HepG2 (cell line): ENCODE data around the gene HLCS. TPM values are rescaled to one million over a fixed set of nuclear protein-coding genes. Genes with fewer than 3 reads are reported as not detected.

Source experiments
- ARID4A ChIP-seq: sonication (generic); formaldehyde crosslinking; IDR thresholded peaks from 2 replicates; pipeline ENCODE4 v1.5.0; 2020; ENCODE audit warnings: mild to moderate bottlenecking, missing genetic modification reagents, borderline replicate concordance
- KLF6 ChIP-seq: IDR thresholded peaks from 2 replicates; pipeline ENCODE4 v1.8.0; 2016; ENCODE audit warnings: missing biosample characterization, missing genetic modification reagents
- RBM39 ChIP-seq: fragments of 200-400 bp; formaldehyde crosslinking; IDR thresholded peaks from one replicate; pipeline ENCODE4 v1.6.1; 2018; ENCODE audit warnings: antibody characterized with exemption, mild to moderate bottlenecking, low read depth, low read length; ENCODE audit not compliant: poor library complexity, severe bottlenecking
- ZBTB38 ChIP-seq: sonication (generic); formaldehyde crosslinking; IDR thresholded peaks from 2 replicates; pipeline ENCODE4 v1.5.1; 2020; ENCODE audit warnings: mild to moderate bottlenecking, missing genetic modification reagents
- ZFX ChIP-seq: sonication (generic); formaldehyde crosslinking; IDR thresholded peaks from 2 replicates; pipeline ENCODE4 v1.4.0; 2020; ENCODE audit warnings: mild to moderate bottlenecking, low read depth, missing genetic modification reagents, moderate library complexity
- polyA plus RNA-seq, 8 experiments: library from polyadenylated mRNA; depleted of rRNA in 3 of 8; stranded (reverse) in 7 of 8; unstranded in 1 of 8; fragments of >200 nt; fragmentation: Illumina TruSeq in 4 of 8; extraction: Trizol in 4 of 8; gene quantifications; 2 replicates each; pipeline versions ENCODE4 v1.2.1 to v1.2.3, GENCODE V29; 2011 to 2016; ENCODE audit warnings: low read depth in 4 of 8, missing spikeins in 1 of 8, mixed read lengths in 1 of 8; ENCODE audit not compliant: insufficient read depth in 1 of 8
- total RNA-seq, 5 experiments: library from RNA; depleted of rRNA; stranded (reverse); fragments of >200 nt; fragmentation: Illumina TruSeq; extraction: Trizol; gene quantifications; 2 replicates each; pipeline ENCODE4 v1.2.3, GENCODE V29; 2016; ENCODE audit warnings: low read depth in 1 of 5

HLCS gene
- total and polyA plus RNA-seq, 2 of the 13 experiments (the other 11 are each of a cell fraction or from before 2014, with no cell fraction given): 7.9 to 12.3 TPM

- TF ChIP-seq ZFX (peak; percentile 37; the same call in 1 of the 2 replicates), RBM39 (peak; percentile 37), ARID4A (CRISPR knock-in tag) (peak; percentile 35; the same call in 1 of the 2 replicates), ZBTB38 (CRISPR knock-in tag) (peak; percentile 27; the same call in 1 of the 2 replicates), KLF6 (no peak)
Observed at GRCh38 chr21:37006486-37007291, 40.2 kb upstream of the HLCS start, which contains the start of gene RIPPLY3 (continued).
